Loucy (cell line): ENCODE measurements around the gene LIX1.

Experiments used
- CTCF ChIP-seq: fragments of 200-600 bp; sonication (generic); conservative IDR thresholded peaks from 2 replicates; pipeline ENCODE4 v1.5.1; 2014; ENCODE audit warnings: mild to moderate bottlenecking, antibody characterized with exemption, low read length
- EZH2phosphoT487 ChIP-seq: fragments of 200-600 bp; IDR thresholded peaks from 2 replicates; pipeline ENCODE4 v1.6.1; 2018; ENCODE audit warnings: antibody characterized with exemption, mild to moderate bottlenecking, moderate library complexity, borderline replicate concordance

- TF ChIP-seq CTCF (no peak), EZH2phosphoT487 (no peak)
Measured at GRCh38 chr5:97065475-97065874, 76.9 kb downstream of the LIX1 start.
